Effector memory CD8-positive, alpha-beta T cell (primary cell): ENCODE data around the gene SEC16A.

ENCODE experiments used
- ATAC-seq: fragments of 150-1000 bp; cut with Tn5 transposase; replicated peaks from 2 replicates; pipeline ENCODE4 v1.10.0; 2021; ENCODE audit warnings: mild to moderate bottlenecking, moderate library complexity
- DNase-seq, 3 experiments: peaks; one replicate each; pipeline ENCODE4 v3.0.0; 2021
- H3K27ac Mint-ChIP-seq, 2 donors: one replicate each; pipeline ENCODE4 v1.8.0; 2022; ENCODE audit warnings: mild to moderate bottlenecking in 2 of 2, mixed read lengths in 2 of 2, moderate library complexity in 2 of 2
- H3K27me3 Mint-ChIP-seq, 2 donors: one replicate each; pipeline ENCODE4 v1.8.0; 2022; ENCODE audit warnings: mixed read lengths in 2 of 2
- H3K36me3 Mint-ChIP-seq: one replicate; pipeline ENCODE4 v1.8.0; 2022; ENCODE audit warnings: mild to moderate bottlenecking, moderate library complexity, mixed read lengths; ENCODE audit not compliant: insufficient read depth
- H3K4me1 Mint-ChIP-seq, 2 donors: one replicate each; pipeline ENCODE4 v1.8.0; 2022; ENCODE audit warnings: low read depth in 2 of 2, mixed read lengths in 2 of 2
- H3K4me3 Mint-ChIP-seq, 2 donors: one replicate each; pipeline ENCODE4 v1.8.0; 2022; ENCODE audit warnings: mild to moderate bottlenecking in 2 of 2, mixed read lengths in 2 of 2, moderate library complexity in 2 of 2
- H3K9me3 Mint-ChIP-seq, 2 donors: one replicate each; pipeline ENCODE4 v1.8.0; 2022; ENCODE audit warnings: mixed read lengths in 2 of 2

Gene SEC16A

DNA sequence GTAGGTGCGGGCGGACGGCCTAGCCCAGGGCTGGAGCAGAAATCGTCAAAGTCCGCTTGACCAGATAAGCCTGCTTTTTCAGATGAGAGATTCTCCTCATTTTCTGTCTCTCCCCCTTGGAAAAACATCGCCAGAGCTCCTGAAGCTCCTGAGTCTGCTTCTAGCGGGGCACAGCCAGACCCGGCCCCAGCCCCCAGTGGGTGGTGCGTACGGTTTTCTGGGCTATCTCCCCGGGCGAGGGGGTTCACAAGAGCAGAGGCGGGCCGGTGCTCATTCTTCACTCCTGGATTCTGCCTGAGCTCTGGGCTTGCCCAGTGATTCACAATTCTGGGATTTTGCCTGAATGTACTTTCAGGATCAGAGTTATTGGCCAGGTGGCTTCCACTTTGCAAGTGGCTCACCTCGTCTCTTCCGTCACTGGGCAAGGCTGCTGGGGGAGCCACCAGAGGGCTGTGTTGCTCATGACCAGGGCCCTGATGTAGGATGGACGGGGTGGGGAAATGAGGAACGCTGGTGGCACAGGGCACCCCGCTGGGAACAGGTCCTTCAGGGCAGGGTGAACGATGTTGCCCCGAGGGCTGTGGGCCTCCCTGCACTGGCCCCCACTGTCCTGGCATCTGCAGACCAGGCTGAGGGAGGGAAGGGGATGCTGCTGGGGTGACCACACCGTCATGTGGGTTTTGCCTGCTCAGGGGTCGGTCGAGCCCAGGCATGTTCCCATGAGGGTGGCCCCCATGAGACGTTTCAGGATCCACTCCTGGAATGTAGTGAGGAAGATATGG lies 6.3 kb downstream of the SEC16A start:
- Mint-ChIP-seq H3K27ac (peak overlapping the region in 1 of 2 donors; percentile 15), H3K27me3 (no peaks in the 10 kb centered on the region), H3K4me1 (peaks cover 12 to 22% of the 10 kb centered on the region in 2 donors), H3K4me3 (no peak overlapping the region), H3K9me3 (no peaks in the 10 kb centered on the region), H3K36me3 (peaks cover 66% of the 10 kb centered on the region)
- DNase-seq (no peak), ATAC-seq (no peak)

DNA sequence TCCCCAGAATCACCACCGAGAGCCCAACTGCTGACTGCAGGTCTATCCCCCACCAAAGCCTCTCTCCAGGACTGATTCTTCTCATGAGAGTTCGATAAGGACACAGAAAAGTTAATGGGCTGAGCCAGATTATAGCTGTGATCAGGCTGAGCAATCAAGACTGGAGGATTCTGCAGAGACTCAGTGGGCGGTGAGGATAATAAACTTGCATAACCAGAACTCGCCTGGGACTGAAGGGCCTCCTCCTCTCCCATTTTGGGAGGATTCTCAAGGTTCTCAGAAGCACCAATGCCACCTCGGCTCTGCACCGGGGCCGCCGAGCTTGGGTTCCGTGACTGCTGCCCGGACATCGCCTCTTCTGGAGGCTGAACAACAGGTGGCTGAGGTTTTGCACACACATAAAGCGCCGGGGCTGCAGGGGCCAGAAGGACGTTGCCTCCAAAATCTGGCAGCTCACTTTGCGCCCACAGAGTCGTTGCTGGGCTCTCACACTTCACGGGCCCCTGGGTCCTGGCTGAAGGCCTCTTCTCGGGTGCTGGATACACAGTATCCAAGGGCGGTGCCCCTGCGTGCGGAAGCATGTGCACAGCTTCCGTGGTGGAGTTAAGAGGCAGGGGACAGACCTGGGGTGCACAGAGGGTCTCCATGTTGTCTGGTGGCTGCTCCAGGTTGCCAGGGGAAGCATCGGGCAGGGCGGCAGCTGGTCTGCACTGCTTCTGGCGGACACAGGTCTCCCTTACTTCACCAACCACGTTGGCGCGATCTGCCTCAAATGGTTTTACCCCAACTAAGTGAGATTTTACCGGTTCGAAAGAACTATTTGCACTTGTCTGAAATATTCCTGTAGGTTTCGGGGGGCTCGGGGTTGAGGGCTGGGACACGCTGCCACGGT lies 7.6 kb downstream of the SEC16A start:
- Mint-ChIP-seq H3K36me3 (peaks cover 76% of the 10 kb centered on the region), H3K27ac (peak overlapping the region in 1 of 2 donors; percentile 15), H3K9me3 (no peaks in the 10 kb centered on the region)

DNA sequence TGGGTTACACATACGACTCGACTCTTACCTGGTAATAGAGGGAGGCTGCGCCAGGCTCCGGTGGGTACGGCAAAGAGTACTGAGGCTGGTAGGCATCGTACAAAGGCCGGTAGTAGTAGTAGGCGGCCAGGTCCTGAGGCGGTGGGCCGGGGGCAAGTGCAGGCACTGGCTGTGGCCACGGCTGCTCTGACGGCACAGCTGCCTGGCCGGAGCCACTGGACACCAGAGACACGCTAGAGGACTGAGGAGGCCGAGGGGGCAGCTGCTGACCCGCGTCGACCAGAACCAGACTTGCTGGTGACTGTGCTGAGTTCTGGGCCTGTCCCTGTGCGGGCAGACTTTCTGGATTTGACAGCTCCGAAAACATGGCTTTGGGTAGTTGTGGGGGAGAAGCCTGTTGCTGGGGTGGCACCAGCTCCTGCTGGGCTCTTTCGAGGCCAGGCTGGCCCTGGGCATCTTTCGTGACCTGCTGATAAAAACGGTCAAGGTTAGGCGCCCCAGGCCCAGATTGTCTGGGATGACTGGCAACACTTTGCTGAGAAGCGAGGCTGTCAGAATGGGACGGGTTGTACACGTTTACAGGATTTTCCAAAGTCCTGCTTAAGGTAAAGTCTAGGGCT lies 8.7 kb downstream of the SEC16A start:
- Mint-ChIP-seq H3K9me3 (no peaks in the 10 kb centered on the region), H3K4me3 (no peak overlapping the region), H3K27me3 (no peaks in the 10 kb centered on the region), H3K4me1 (peaks cover 7 to 12% of the 10 kb centered on the region in 2 donors), H3K36me3 (peaks cover 78% of the 10 kb centered on the region), H3K27ac (peak overlapping the region in 1 of 2 donors; percentile 70)
- ATAC-seq (no peak), DNase-seq (no peak)

More for the DNA sequence above, 7.6 kb downstream of the SEC16A start:
- peaks cover 10 to 17% of the 10 kb centered on the region in 2 donors for H3K4me1 Mint-ChIP-seq
- DNase-seq, result no peak
- no peak overlapping the region for H3K4me3 Mint-ChIP-seq
- H3K27me3 Mint-ChIP-seq, result no peaks in the 10 kb centered on the region
- ATAC-seq, result no peak

DNA sequence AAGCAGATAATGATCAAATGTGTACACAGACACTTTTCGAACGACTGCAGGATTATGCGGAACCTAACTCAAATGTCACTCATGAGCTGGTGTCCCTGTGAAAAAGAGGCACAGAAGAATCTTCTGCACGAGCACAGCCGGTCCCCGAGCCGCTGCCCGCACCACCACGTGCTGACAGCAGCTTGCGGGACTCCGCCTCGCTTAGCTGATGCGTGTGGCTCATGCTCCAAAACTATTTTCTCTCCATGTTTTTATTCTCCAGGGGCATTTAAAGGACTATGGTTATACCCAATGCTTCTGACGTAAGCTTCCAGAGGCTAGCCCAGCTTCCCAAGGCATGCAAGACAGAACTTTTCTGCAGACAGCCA lies 9.5 kb downstream of the SEC16A start:
- no peaks in the 10 kb centered on the region for H3K9me3 Mint-ChIP-seq
- peaks cover 5 to 6% of the 10 kb centered on the region in 2 donors for H3K4me1 Mint-ChIP-seq
- H3K36me3 Mint-ChIP-seq, result peaks cover 79% of the 10 kb centered on the region
- no peak for ATAC-seq
- H3K27ac Mint-ChIP-seq, result peak overlapping the region in 1 of 2 donors; percentile 70
- no peak overlapping the region for H3K4me3 Mint-ChIP-seq
- H3K27me3 Mint-ChIP-seq, result no peaks in the 10 kb centered on the region
- DNase-seq, result no peak

DNA sequence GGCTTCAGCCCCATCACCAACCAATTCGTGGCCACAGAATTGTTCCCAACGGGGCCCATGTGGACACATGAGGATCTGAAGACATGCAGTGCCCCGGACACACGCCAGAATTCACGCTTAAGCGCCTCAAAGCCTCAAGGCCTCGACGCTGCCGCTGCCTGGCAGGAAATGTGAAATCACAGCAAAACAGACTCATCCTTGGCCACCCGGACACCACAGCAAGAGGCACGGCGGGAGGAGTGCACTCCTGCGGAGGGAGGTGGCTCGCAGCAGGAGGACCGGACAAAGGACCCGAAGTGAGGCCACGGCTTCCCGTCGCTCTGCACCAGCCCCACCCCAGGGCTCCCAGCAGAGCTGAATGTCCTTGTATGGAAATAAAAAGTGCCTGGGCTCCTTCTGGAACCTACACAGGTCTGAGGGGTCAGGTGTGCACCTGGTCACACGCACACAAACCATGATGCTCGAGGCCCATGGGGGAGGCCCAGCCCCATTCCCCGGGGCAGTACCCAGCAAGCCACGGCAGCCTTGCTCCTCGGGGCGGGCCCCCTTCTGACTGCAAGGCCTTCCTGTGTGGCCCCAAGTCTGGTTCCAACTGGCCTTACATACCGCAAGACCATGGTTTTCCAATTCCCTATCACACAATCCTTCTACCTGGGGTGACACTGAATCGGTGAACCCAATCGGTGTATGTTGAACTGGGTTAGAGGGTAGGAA lies 10.0 kb downstream of the SEC16A start:
- ATAC-seq (no peak), DNase-seq (no peak)
- H3K27ac Mint-ChIP-seq, result no peak overlapping the region
- H3K27me3 Mint-ChIP-seq, result no peaks in the 10 kb centered on the region
- H3K9me3 Mint-ChIP-seq, result no peaks in the 10 kb centered on the region
- peaks cover 5% of the 10 kb centered on the region in 2 donors for H3K4me1 Mint-ChIP-seq
- no peak overlapping the region for H3K4me3 Mint-ChIP-seq
- H3K36me3 Mint-ChIP-seq, result peaks cover 77% of the 10 kb centered on the region

DNA sequence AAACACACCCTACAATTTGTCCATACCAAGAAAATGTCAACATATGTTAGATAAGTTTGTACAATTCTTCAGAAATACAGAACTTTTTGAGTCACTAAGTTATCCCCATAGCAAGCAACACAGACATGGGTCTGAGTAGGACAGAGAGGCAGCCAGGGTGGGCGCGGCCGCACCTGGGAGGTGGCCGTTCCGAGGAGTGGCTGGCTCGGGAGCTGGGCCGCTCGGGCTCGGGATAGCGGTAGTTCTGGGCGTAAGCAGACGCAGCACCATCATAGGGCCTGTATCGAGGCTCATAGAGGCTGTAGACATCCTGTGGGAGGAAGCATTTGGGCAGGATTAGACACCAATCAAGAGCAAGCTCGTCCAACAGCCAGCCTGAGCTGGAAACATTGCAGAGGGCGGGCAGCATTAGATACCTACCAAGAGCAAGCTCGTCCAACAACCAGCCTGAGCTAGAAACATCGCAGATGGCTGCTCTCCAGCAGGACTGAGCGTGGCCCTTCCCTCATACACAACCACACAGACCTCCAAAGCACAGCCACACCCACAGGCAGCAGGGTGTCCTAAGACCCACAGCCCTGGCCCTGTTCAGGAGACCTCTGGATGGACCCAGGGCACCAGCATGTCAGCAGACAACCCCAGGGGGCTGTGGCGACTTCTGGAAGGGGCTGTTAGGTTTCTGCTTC lies 10.9 kb downstream of the SEC16A start:
- ATAC-seq, result no peak
- Mint-ChIP-seq H3K36me3 (peaks cover 77% of the 10 kb centered on the region), H3K27me3 (no peaks in the 10 kb centered on the region), H3K4me3 (no peak overlapping the region), H3K4me1 (peaks cover 5% of the 10 kb centered on the region in 2 donors), H3K27ac (no peak overlapping the region), H3K9me3 (no peaks in the 10 kb centered on the region)
- DNase-seq, result no peak

DNA sequence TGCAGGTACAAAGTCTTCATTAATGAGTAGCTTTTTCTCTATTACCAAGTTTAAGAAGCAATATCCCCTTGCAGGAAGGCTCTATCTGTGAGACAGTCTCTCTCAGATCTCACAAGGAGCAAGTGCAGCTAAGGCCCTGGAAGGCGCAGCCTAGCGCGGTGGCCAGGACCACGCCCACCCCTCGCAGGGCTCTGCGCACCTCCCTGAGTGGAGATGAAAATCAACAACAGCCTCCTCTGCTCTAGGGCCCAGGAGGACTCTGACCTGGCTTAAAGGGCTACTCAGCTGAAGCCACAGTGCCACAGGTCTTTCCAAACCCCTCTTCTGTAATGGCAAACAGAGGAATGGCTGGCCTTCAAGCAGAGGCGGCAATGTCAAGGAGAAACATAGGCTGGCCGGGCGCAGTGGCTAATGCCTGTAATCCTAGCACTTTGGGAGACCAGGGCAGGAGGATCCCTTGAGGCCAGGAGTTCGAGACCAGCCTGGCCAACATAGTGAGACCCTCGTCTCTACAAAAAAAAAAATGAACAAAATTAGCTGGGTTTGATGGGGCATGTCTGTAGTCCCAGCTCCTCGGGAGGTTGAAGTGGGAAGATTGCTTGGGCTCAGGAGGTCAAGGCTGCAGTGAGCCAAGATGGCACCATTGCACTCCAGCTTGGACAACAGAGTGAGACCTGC lies 11.9 kb downstream of the SEC16A start:
- H3K4me1 Mint-ChIP-seq, result peaks cover 2 to 5% of the 10 kb centered on the region in 2 donors
- ATAC-seq, result no peak
- H3K9me3 Mint-ChIP-seq, result no peaks in the 10 kb centered on the region
- no peak overlapping the region for H3K27ac Mint-ChIP-seq
- no peak overlapping the region for H3K4me3 Mint-ChIP-seq
- no peaks in the 10 kb centered on the region for H3K27me3 Mint-ChIP-seq
- DNase-seq, result no peak
- H3K36me3 Mint-ChIP-seq, result peaks cover 77% of the 10 kb centered on the region

DNA sequence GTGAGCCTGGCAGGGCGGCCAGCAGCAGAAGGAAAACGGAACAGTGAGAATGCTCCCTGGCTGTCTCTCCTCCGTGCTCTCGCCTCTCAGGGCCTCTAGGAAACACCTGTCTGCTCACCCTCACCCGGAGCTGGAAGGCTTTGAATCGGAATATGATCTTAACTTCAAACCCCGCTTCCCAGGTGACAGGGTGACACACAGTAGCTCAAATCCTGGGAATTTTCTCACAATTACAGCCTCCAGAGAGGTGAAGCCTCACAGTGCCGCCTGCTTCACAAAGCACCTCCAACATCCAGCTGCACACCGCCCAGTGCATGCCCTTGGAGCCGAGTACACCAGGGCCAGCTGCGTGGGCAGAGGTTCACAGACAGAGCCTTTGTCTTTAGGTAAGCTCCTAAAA lies 12.5 kb downstream of the SEC16A start:
- H3K27me3 Mint-ChIP-seq, result no peaks in the 10 kb centered on the region
- H3K4me3 Mint-ChIP-seq, result no peak overlapping the region
- no peak for DNase-seq
- H3K27ac Mint-ChIP-seq, result no peak overlapping the region
- H3K4me1 Mint-ChIP-seq, result peaks cover 3 to 5% of the 10 kb centered on the region in 2 donors
- no peak for ATAC-seq
- no peaks in the 10 kb centered on the region for H3K9me3 Mint-ChIP-seq
- peaks cover 77% of the 10 kb centered on the region for H3K36me3 Mint-ChIP-seq

DNA sequence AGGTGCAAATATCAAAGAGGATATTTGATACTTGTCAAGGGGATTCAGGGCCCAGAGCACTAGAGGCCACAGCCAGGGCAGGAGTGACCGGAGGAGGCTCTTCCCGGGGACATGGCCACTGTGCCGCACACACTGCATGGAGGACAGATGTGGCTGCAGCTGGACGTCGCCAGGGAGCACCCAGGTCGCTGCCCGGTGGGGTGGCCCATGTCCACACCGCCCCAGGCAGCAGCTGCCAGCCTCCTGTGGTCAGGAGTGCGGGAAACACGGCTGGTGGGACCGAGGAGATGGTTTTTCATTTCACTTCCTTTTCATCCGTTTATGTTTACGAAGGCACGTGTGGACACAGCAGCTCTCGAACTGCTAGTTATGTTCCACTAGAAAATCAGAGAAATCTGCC lies 15.1 kb downstream of the SEC16A start:
- Mint-ChIP-seq H3K4me1 (peaks cover 3 to 4% of the 10 kb centered on the region in 2 donors), H3K27ac (no peak overlapping the region), H3K36me3 (peaks cover 80% of the 10 kb centered on the region), H3K9me3 (no peaks in the 10 kb centered on the region), H3K4me3 (no peak overlapping the region), H3K27me3 (no peaks in the 10 kb centered on the region)
- no peak for ATAC-seq
- no peak for DNase-seq

DNA sequence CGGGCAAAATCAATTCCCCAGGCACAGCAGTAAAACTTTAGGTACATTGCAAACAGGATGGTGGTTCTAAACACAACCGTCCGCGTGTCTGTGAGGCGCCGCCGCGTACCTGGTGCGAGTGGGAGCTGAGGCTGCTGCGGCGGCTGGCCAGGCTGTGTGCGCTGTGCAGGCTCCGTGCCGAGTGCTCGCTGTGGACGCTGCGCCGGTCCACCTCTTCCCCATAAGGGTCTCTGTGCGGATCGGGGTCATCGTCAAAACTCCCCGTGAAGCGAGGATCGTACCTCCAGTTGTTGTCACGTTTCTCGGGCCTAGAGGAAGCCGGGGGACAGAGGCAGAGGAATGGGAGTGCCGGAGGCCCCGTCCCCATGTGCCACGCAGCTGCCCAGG lies 16.7 kb downstream of the SEC16A start:
- Mint-ChIP-seq H3K4me1 (peaks cover 3 to 4% of the 10 kb centered on the region in 2 donors), H3K27ac (no peak overlapping the region), H3K27me3 (no peaks in the 10 kb centered on the region), H3K36me3 (peaks cover 83% of the 10 kb centered on the region), H3K9me3 (no peaks in the 10 kb centered on the region), H3K4me3 (no peak overlapping the region)
- DNase-seq (no peak), ATAC-seq (no peak)

DNA sequence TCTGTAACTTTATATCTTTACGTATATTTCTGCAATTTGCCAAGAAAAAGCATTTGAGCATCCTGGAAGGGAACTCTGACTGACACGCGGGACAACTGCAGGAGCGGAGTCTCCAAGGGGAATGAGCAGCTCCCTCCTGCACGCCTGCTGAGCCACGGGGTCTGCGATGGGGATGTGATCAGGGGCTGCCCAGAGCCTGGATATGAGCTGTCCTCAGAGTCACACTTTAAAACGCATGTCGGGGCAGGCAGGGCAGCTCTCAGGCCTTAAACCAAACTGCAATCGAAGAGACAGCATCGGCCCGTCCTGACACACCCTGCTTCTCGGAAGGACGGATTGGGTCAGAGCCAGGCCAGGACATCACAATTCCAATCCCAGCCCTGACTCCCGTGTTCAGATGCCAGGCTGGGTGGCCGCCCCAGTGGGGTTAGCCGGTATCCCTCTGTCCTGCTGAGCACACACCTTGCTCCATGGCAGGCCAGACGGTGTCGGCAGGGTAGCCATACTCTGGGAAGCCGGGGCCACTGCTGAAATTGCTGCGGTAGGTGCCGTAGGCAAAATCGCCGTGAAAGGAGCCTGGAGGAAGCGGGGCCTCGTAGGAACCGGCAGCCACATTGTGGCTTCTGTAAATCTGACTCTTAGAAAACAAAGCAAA lies 17.2 kb downstream of the SEC16A start:
- Mint-ChIP-seq H3K27me3 (no peaks in the 10 kb centered on the region), H3K27ac (no peak overlapping the region), H3K4me3 (no peak overlapping the region), H3K9me3 (no peaks in the 10 kb centered on the region), H3K4me1 (peaks cover 2 to 4% of the 10 kb centered on the region in 2 donors), H3K36me3 (peaks cover 83% of the 10 kb centered on the region)
- ATAC-seq (no peak), DNase-seq (no peak)

DNA sequence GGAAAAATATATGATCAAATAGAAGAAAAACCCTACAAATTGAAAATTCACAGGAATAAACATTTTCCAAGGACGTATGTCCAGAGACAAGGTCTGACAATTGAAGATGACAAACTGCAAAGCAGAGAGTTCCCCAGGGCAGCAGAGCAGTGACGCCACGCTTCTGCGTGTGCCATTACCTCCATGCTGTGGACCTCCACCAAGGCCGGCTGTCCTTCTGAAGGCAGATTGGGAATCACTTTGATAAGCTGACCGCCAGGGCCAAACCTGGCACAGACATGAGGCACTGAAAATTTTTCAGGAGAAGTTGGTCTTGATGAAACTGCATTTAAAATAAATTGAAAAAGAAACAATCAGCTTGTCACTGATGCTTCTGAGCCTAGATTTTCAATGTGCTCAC lies 18.6 kb downstream of the SEC16A start:
- Mint-ChIP-seq H3K4me3 (no peak overlapping the region), H3K4me1 (peaks cover 1 to 4% of the 10 kb centered on the region in 2 donors), H3K36me3 (peaks cover 87% of the 10 kb centered on the region), H3K27ac (no peak overlapping the region), H3K27me3 (no peaks in the 10 kb centered on the region), H3K9me3 (no peaks in the 10 kb centered on the region)
- no peak for ATAC-seq
- no peak for DNase-seq
